Right lobe of liver (tissue), 4 donors: ENCODE measurements around the gene GET3.
"Not testable (repeated sequence)": the region's sequence is repeated elsewhere in the genome, so short reads cannot be mapped to it uniquely, and the experiment has no call there.

ENCODE experiments used
- POLR2A ChIP-seq: fragments of 450-650 bp; IDR thresholded peaks from one replicate; pipeline ENCODE4 v1.6.1; 2017; ENCODE audit warnings: antibody characterized with exemption, mild to moderate bottlenecking
- TF ChIP-seq, protein P1 (sequence below), 4 donors: fragments of 200-600 bp in 3 of 4; fragments of 450-650 bp in 1 of 4; IDR thresholded peaks; one replicate each; pipeline versions ENCODE4 v1.5.1 to v1.8.0; 2016 to 2022; ENCODE audit warnings: antibody characterized with exemption in 4 of 4, mild to moderate bottlenecking in 2 of 4
- donor health status: DM: no; HTN: no; CAD: no.
- donor health status: DM: no; HTN: no; CAD: no.
- donor health status: DM: no; HTN: yes; CAD: no.

GRCh38 chr19:12713304-12713703 lies 24.0 kb upstream of the GET3 start:
- TF ChIP-seq, protein P1, sequence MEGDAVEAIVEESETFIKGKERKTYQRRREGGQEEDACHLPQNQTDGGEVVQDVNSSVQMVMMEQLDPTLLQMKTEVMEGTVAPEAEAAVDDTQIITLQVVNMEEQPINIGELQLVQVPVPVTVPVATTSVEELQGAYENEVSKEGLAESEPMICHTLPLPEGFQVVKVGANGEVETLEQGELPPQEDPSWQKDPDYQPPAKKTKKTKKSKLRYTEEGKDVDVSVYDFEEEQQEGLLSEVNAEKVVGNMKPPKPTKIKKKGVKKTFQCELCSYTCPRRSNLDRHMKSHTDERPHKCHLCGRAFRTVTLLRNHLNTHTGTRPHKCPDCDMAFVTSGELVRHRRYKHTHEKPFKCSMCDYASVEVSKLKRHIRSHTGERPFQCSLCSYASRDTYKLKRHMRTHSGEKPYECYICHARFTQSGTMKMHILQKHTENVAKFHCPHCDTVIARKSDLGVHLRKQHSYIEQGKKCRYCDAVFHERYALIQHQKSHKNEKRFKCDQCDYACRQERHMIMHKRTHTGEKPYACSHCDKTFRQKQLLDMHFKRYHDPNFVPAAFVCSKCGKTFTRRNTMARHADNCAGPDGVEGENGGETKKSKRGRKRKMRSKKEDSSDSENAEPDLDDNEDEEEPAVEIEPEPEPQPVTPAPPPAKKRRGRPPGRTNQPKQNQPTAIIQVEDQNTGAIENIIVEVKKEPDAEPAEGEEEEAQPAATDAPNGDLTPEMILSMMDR (IDR thresholded peaks at IDR 0.05): not testable (repeated sequence)
- not testable (repeated sequence) for TF ChIP-seq POLR2A
